ENCODE measurements around the gene PDGFB.
"Not testable (repeated sequence)": the region's sequence is repeated elsewhere in the genome, so short reads cannot be mapped to it uniquely, and the experiment has no call there.

The PDGFB gene

GRCh38 chr22:39230261-39231196 lies 14.3 kb downstream of the PDGFB start:
- in situ Hi-C loops (cut with HindIII; ENCODE audit: low sequenced_read_pairs) = no loop called here

DNA sequence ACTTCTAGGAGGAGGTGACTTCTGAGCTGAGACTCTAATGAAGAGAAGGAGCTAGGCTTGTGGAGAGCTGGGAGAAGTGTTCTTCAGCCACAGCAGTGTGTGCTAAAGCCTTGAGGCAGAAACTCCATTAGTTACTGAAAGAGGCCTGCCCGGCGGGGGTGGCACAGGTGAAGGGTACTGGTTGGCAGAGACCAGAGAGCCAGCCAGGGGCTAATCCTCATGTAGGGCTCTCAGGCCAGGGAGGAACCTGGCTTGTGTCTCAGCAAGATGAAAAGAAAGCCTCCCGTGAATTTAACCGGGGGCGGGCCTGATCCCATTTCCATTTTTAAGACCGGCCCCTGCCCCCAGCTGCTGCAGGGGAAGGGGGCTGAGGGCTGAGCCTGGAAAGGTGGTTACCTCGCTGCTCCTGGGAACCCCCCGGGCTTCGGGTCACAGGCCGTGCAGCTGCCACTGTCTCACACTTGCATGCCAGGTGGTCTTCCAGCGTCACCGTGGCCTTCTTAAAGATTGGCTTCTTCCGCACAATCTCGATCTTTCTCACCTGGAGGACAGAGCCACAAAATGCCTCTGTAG lies 15.0 kb downstream of the PDGFB start:
- in situ Hi-C loops (cut with HindIII; ENCODE audit: low sequenced_read_pairs) = no loop called here

GRCh38 chr22:39229075-39229474 lies 15.7 kb downstream of the PDGFB start:
- in situ Hi-C loops (cut with HindIII; ENCODE audit: low sequenced_read_pairs) = no loop called here

- in situ Hi-C loops (cut with HindIII; ENCODE audit: low sequenced_read_pairs) = no loop called here
These were observed 17.1 kb downstream of the PDGFB start for GRCh38 chr22:39227542-39228272.

DNA sequence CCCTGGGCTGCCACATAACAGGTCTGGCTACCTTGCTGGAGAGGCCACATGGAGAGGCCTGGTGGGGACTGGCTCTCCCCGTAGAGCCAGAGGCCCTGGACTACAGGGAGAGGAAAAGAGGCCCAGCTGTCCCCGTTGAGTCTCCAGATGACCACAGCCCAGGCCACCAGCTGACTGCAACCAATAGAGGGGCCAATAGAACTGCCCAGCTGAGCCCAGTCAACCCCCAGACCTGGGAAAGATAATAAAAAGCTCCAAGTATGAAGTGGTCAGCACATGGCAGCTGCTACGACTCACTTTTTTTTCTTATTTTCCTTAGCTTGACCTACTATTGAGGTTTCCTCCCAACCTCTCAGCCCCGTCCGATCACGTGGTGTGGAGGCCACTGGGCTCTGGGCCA lies 18.4 kb downstream of the PDGFB start:
- in situ Hi-C loops (cut with HindIII; ENCODE audit: low sequenced_read_pairs) = no loop called here

GRCh38 chr22:39225591-39225990 lies 19.2 kb downstream of the PDGFB start:
- in situ Hi-C loops (cut with HindIII; ENCODE audit: low sequenced_read_pairs) = no loop called here

DNA sequence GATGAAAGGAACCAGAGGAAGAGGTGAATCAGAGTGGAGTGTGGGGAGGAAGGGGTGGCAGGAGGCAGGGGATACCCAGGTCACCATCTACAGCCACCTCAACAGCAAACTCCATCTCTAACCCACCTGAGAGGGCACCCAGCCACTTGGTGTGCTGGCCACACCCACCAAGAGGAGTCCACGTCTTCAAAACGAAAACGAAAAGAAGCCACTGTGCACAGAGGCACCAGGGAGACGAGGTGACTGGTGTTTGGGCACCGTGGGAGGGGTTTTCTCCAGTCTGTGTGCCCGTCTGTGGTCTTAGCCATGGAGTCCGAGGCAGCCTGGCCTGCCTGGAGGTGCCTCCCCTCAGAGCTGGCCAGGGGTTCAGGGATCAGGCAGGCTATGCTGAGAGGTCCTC lies 20.2 kb downstream of the PDGFB start:
- in situ Hi-C loops (cut with HindIII; ENCODE audit: low sequenced_read_pairs) = no loop called here

GRCh38 chr22:39223091-39223710 lies 21.6 kb downstream of the PDGFB start:
- in situ Hi-C loops (cut with HindIII; ENCODE audit: low sequenced_read_pairs) = no loop called here

DNA sequence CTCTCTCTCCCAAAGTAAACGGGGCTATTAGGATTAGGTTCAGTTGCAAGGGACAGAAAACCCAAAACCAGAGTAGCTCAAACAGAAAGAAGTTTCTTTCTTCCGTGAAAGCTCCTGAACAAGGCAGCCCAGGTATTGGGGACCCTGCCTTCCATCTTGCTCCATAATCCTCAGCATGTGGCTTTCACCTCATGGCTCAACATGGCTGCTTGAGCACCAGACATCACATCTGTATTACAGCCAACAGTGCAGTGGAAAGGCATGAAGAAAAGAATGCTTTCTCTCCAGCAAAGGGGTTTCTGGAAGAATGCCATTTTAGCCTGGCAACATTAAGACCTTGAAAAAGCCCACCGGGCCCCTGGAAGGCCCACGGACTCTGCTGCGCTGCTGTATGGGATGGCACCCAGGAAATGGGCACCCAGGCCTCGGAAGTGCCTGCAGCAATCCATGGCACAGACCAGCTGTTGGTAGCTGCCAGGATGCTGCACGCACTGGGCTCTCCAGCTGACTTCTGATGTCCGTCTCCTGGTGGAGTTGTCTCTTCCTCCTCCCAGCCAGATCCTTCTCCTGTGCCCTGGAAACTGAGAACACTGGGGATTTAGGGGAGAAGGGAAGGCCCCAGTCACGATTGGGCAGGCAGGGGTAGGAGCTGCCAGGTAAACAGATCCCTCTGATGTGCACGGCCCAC lies 22.6 kb downstream of the PDGFB start:
- in situ Hi-C loops (cut with HindIII; ENCODE audit: low sequenced_read_pairs) = no loop called here

GRCh38 chr22:39220890-39221850 lies 23.6 kb downstream of the PDGFB start:
- in situ Hi-C loops (cut with HindIII; ENCODE audit: low sequenced_read_pairs) = no loop called here

- in situ Hi-C loops (cut with HindIII; ENCODE audit: low sequenced_read_pairs) = no loop called here
These were observed 24.3 kb downstream of the PDGFB start for GRCh38 chr22:39220450-39220849.

- in situ Hi-C loops (cut with HindIII; ENCODE audit: low sequenced_read_pairs) = no loop called here
These were observed 25.4 kb downstream of the PDGFB start for GRCh38 chr22:39219071-39220039.

DNA sequence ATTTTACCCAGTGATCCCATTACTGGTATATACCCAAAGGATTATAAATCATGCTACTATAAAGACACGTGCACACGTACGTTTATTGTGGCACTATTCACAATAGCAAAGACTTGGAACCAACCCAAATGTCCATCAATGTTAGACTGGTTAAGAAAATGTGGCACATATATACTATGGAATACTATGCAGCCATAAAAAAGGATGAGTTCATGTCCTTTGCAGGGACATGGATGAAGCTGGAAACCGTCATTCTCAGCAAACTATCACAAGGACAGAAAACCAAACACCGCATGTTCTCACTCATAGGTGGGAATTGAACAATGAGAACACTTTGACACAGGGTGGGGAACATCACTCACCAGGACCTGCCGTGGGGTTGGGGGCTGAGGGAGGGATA lies 26.4 kb downstream of the PDGFB start:
- in situ Hi-C loops (cut with HindIII; ENCODE audit: low sequenced_read_pairs) = not testable (repeated sequence)

GRCh38 chr22:39216143-39216490 lies 28.7 kb downstream of the PDGFB start:
- in situ Hi-C loops (cut with HindIII; ENCODE audit: low sequenced_read_pairs) = no loop called here

- in situ Hi-C loops (cut with HindIII; ENCODE audit: low sequenced_read_pairs) = no loop called here
These were observed 29.2 kb downstream of the PDGFB start for GRCh38 chr22:39215426-39216142.

DNA sequence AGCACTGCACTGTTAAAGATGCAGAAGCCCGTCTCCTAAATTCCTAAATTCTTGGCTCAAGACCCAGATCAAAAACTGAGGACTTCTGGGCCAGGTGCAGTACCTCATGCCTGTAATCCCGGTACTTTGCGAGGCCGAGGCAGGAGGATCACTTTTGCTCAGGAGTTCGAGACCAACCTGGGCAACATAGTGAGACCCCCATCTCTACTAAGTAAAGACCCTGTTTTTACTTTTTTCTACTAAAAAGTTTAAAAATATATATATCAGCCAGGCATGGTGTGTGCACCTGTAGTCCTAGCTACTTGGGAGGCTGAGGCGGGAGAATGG lies 29.7 kb downstream of the PDGFB start:
- in situ Hi-C loops (cut with HindIII; ENCODE audit: low sequenced_read_pairs) = no loop called here

GRCh38 chr22:39214383-39215069 lies 30.3 kb downstream of the PDGFB start:
- in situ Hi-C loops (cut with HindIII; ENCODE audit: low sequenced_read_pairs) = no loop called here
